Measurements from ENCODE around the gene MTRFR.

The MTRFR gene

DNA sequence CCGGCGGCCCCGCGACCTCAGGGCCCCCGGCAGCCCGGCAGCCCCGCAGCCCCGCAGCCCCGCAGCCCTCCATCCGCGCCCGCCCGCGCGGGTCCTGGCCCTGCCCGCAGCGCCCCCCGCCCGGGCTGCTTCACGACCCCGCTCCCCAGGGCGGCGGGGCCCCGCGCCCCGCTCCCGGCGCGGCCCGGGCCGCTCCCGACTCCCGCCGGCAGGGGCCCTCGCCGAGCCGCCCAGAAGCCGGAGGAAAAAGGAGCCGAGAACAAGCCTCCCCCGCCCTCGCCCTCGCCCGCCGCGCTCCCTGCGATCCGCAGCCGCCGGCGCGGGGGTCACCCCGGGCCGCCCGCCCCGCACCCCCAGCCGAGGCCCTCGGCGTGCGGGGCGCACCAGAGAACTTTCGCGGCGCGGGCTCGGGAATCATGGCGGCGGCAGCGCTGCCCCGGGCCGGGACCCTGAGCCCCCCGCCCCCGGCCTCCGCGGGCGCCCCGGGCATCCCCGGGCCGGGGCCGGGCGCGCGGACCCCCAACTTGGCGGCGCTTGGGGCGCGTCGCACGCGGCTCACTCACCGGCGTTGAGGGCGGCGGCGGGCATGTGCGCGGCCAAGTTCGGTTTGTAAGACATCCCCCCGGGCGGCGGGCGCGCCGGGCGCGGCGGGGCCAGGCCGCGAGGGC is 37.9 kb downstream of the MTRFR start:
- DNase-seq (ENCODE audit: low read depth in 2 of 2), result peak; percentile 52 to 64
- peak overlapping the region; percentile 75 to 82 for H3K4me3 ChIP-seq (replicated peaks in 1 of 2; ENCODE audit: low read depth in 2 of 2, low read length in 2 of 2)

GRCh38 chr12:123273166-123273565 is 39.9 kb downstream of the MTRFR start:
- DNase-seq (ENCODE audit: low read depth in 2 of 2), result no peak
- no peak overlapping the region for H3K4me3 ChIP-seq (replicated peaks in 1 of 2; ENCODE audit: low read depth in 2 of 2, low read length in 2 of 2)
- TF ChIP-seq, protein P1, sequence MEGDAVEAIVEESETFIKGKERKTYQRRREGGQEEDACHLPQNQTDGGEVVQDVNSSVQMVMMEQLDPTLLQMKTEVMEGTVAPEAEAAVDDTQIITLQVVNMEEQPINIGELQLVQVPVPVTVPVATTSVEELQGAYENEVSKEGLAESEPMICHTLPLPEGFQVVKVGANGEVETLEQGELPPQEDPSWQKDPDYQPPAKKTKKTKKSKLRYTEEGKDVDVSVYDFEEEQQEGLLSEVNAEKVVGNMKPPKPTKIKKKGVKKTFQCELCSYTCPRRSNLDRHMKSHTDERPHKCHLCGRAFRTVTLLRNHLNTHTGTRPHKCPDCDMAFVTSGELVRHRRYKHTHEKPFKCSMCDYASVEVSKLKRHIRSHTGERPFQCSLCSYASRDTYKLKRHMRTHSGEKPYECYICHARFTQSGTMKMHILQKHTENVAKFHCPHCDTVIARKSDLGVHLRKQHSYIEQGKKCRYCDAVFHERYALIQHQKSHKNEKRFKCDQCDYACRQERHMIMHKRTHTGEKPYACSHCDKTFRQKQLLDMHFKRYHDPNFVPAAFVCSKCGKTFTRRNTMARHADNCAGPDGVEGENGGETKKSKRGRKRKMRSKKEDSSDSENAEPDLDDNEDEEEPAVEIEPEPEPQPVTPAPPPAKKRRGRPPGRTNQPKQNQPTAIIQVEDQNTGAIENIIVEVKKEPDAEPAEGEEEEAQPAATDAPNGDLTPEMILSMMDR (IDR thresholded peaks at IDR 0.05; ENCODE audit: low read depth, low read length), result no peak

More for the DNA sequence above, 37.9 kb downstream of the MTRFR start:
- TF ChIP-seq, protein P1 (IDR thresholded peaks at IDR 0.05; ENCODE audit: low read depth, low read length), result peak; percentile 27

- DNase-seq (ENCODE audit: low read depth in 2 of 2), result no peak
- TF ChIP-seq, protein P1 (IDR thresholded peaks at IDR 0.05; ENCODE audit: low read depth, low read length), result no peak
- H3K4me3 ChIP-seq (replicated peaks in 1 of 2; ENCODE audit: low read depth in 2 of 2, low read length in 2 of 2), result no peak overlapping the region
Measured at GRCh38 chr12:123278101-123278627, 44.9 kb downstream of the MTRFR start.

DNA sequence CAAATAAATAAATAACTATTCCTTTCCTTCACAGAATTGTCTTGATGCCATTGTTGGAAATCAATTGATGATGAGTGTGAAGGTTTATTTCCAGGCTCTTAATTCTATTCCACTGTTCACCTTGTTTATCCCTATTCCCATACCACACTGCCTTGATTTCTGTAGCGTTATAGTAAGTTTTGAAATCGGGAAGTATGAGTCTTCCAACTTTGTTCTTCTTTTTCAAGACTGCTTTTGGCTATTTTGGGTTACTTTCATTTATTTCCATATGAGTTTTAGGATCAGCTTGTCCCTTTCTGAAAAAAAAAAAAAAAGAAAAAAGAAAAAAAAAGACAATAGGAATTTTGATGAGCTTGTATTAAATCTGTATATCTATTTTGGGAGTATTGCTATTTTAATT is 47.7 kb downstream of the MTRFR start:
- TF ChIP-seq, protein P1 (IDR thresholded peaks at IDR 0.05; ENCODE audit: low read depth, low read length), result no peak
- H3K4me3 ChIP-seq (replicated peaks in 1 of 2; ENCODE audit: low read depth in 2 of 2, low read length in 2 of 2), result no peak overlapping the region
- no peak for DNase-seq (ENCODE audit: low read depth in 2 of 2)

DNA sequence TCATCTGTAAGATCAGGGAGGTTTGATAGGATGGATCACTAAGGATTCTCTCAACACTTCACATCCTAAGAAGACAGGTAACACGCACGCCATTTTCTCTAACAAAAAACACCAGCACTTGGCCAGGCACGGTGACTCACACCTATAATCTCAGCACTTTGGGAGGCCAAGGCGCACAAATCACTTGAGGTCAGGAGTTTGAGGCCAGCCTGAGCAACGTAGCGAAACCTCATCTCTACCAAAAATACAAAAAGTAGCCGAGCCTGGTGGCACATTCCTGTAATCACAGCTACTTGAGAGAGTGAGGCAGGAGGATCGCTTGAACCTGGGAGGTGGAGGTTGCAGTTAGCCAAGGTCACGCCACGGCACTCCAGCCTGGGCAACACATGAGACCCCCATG is 48.9 kb downstream of the MTRFR start:
- TF ChIP-seq, protein P1 (IDR thresholded peaks at IDR 0.05; ENCODE audit: low read depth, low read length), result no peak
- no peak overlapping the region for H3K4me3 ChIP-seq (replicated peaks in 1 of 2; ENCODE audit: low read depth in 2 of 2, low read length in 2 of 2)
- no peak for DNase-seq (ENCODE audit: low read depth in 2 of 2)

- H3K4me3 ChIP-seq (replicated peaks in 1 of 2; ENCODE audit: low read depth in 2 of 2, low read length in 2 of 2), result no peak overlapping the region
- TF ChIP-seq, protein P1 (IDR thresholded peaks at IDR 0.05; ENCODE audit: low read depth, low read length), result no peak
Measured at GRCh38 chr12:123283461-123283860, 50.2 kb downstream of the MTRFR start.

More at GRCh38 chr12:123283461-123283860, 50.2 kb downstream of the MTRFR start:
- DNase-seq (ENCODE audit: low read depth in 2 of 2), result no peak

All from cardiac fibroblast (primary cell).